ENCODE data around the gene NTM.

The NTM gene

GRCh38 chr11:131750692-131751091 is 380.3 kb downstream of the NTM start:
- no peak for DNase-seq

DNA sequence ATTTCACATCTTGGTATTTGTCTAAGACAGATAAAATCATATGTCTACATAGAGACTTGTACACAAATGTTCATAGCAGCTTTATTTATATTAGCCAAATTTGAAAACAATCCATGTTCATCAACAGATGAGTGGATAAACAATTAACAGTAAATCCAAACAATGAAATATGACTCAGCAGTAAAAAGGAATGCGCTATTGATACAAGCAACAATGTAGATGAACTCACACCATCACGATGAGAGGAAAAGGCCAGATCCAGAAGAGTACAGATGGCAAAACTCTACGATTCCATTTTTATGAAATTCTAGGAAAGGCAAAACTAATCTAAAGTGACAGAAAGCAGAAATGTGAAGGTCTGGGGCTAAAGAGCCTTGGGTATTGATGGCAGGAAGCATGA is 384.3 kb downstream of the NTM start:
- DNase-seq, result no peak

DNA sequence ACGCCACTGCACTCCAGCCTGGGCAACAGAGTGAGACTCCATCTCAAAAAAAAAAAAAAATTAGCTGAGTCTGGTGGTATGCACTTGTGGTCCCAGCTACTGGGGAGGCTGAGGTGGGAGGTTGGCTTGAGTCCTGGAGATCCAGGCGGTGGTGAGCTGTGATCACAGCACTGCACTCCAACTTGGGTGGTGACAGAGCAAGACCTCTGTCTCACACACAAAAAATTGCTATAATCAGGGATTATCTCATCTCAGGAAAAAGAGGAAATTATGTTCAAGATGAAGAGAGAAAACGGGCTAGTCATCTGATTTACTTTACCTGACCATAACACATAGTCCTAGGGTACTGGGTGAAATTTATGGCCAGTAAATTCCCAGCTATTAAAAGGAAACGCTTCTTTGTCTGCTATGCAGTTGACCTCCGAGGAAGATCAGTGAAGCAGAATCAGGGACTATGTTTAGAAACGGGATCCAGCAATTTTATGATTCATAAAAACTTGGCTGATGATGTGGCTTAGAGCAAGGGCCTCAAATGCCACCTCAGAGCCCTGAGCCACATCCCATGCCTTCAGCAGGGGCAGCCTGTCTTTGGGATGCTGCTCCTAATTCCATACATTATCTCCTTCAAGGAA is 386.2 kb downstream of the NTM start:
- no peak for DNase-seq

GRCh38 chr11:131758726-131759125 is 388.3 kb downstream of the NTM start:
- no peak for DNase-seq

DNA sequence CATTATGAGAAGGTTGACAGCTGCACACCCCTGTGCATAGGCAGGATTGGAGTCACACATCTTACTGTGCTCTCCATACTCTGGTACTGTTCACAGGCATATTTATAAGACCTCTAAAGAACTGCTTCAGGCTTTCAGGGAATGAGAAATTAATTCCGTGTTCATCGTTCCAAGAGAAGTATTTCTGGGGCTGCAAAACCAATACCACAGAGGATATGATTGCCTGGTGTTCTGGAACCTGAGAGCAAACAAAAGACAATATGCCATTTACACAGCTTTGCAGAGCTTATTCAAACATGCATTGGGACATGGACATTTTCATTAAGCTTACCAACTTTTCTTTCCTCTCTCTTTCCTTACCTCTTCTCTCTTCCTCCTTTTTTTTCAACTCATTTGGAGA is 388.7 kb downstream of the NTM start:
- DNase-seq, result no peak

DNA sequence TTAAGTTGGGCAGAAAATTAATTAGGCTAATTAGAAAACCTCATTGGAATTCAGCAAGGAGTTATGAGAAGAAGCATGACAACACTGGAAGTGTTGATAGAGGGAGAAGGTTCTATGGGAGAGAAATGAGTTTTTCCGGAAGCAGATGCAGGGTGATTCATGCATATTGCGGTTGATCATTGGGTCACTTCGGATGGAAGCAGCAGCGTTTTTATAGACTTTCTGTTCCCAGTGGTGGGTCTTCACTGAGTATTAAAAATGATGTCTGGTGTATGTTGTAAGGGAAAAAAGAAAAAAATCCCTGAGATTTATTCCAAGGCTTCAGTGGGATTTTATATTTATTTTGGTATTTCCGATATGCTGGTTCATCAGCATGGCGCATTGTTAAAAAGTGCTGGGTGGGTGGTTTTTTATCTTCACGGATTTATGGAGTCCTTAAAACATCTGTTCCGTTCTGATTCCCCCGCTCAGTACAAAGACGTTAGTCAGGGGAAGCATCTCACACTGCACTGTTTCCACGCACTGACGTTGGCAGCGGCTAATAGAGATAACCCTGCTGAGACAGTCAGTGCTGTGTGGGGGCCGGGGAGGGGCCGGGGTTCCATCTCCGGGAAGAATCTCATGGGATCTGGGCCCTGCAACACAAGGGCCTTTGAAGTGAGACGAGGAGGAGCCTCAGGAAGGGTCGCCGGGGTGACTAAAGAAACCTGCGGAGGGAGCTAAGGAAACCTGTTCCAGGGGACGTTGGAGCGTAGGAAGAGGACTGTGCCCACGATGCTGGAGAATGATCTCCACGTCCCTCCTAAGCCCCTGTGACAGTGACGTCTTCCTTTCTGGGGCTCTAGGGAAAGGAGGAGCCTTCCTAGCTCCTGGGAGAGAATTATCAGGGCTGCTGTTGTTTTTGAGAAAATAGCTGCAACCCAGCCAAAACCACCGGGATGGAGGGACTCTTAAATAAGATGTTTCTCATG is 390.0 kb downstream of the NTM start:
- no peak for DNase-seq

DNA sequence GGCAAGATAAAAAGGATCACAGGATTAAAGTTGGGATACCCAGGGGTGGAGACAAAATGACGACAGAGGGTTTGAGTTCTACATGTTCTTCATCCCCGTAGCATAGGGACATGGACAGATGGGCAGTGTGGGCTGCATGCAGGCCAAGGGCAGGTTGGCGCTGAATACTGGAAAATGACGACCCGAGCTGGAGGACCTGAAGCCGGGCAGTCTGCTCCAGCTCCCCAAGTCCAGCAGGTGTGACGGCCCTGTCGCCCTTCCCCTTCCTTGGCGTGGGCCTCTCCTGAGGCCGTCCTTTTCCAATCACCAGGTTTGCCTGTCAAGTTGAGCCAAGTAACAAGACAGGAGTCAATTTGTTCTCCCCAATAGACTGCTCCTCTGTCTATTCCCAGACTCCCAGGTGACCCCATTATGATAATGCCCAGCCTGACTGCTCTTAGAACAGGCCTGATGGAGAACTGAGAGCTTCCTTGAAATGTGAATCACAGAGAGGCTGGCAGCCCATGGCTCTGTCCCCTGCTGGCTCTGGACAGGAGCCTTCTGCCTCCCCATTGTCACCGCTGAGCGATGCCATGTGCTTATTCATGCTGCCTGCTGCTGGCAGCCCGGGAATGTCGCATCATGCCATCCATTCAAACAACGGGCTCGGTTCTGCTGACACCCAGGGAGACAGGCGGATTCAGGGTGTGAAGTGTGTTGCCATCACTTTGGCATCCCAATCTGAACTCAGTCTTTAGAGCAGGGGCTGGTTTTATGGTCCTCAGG is 392.1 kb downstream of the NTM start:
- no peak for DNase-seq

DNA sequence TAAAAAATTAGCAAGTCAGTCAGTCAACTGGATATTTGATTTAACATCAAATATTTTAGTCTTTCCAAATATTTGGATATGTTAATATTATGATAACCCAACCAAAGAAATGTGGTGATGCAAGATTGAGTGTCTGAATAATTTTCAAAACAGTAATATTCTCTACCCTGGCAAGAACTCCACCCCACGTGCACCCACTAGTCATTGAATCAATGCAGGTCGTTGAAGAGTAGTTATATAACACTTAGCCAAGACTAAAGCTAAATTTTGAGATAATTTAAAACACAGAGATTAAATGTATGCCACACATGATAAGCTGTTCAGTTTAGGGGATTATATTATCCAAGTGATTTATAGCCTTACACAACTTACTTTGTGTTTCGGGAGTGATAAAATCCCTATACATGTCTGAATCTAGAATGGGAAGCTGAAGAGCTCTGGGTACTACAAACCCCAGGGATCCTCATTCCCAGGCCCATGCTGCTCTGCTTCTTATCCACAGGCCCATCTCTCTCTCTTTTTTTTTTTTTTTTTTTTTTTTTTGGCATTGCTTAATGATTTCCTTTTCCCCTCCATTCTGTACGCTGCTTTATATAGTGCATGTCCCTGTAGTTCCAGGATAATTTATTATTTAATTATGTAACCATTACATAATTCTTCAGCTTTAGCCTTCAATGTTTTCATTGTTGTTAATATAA is 392.9 kb downstream of the NTM start:
- no peak for DNase-seq

- no peak for DNase-seq
These were observed 393.7 kb downstream of the NTM start for GRCh38 chr11:131764126-131764525.

- no peak for DNase-seq
These were observed 394.2 kb downstream of the NTM start for GRCh38 chr11:131764649-131765048.

DNA sequence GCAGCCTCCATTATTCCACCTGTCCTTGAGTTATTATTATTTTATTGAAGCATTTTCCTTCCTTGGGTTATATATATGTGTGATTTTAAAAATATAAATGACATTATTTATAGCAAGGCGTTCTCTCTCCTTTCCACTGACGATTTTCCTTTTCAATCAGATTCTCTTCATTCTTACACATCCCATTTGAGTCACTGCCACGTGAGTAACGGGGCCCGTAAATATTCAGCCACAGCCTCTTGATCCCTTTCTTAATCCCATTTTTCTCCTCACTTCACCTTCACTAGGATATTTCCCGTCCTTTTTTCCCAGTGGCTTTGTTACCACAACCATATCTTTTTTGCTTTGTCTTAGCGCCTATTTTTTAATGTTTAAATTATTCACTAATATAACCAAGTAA is 396.2 kb downstream of the NTM start:
- no peak for DNase-seq

- DNase-seq, result no peak
These were observed 397.0 kb downstream of the NTM start for GRCh38 chr11:131767421-131767820.

DNA sequence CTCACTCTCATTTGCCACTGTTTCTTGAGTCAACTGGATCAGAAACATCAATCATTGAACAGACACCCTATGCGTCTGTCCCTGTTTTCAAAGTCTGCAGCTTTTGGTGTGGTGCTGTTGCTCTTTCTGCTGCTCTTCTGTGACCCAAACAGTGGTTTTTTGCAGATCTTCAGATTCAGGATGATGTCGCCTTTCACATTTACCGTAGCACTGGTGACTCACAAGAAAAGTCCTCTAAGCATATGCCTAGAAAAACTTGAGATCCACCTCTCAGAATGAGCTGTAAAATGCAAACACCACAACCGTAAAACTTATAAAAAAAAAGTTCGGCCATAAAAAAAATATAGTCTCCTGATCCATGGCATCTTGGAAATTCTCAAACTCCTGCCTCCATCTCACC is 400.4 kb downstream of the NTM start:
- DNase-seq, result no peak

- DNase-seq, result no peak
These were observed 401.1 kb downstream of the NTM start for GRCh38 chr11:131771471-131771870.

- no peak for DNase-seq
These were observed 403.2 kb downstream of the NTM start for GRCh38 chr11:131773626-131774025.

- DNase-seq, result no peak
These were observed 405.8 kb downstream of the NTM start for GRCh38 chr11:131776211-131776610.

DNA sequence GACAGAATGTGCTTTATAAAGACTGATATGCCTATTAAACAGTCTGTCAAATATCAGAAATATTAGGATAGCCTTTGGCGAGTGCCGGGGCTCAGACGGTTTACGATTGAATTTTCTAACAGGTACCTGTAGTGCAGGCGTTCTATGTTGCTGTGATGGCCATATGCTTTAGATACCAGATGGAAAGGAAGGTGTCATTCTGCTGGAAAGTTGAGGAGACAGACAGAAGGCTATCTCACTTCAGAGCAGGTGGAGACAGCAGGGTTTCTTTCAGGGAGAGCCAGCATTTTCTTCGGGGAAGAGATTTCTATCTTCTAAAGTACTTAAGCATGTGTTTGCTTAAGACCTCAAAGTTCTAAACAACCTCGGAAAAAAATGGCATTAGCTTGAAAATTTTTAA is 415.4 kb downstream of the NTM start:
- no peak for DNase-seq

DNA sequence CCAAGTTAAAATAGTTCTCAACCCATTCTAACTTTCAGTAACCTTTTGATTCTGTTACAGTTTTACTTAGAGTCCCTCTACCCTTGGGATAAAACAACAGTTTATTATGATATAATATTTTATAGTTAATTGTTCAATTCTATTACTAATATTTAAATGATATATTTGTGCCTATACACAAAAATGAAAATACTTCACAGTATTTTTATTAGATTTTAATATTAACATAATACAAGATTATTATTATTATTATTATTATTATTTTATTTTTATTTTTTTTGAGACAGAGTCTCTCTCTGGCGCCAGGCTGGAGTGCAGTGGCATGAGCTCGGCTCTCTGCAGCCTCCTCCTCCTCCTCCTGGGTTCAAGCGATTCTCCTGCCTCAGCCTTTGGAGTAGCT is 416.7 kb downstream of the NTM start:
- no peak for DNase-seq

DNA sequence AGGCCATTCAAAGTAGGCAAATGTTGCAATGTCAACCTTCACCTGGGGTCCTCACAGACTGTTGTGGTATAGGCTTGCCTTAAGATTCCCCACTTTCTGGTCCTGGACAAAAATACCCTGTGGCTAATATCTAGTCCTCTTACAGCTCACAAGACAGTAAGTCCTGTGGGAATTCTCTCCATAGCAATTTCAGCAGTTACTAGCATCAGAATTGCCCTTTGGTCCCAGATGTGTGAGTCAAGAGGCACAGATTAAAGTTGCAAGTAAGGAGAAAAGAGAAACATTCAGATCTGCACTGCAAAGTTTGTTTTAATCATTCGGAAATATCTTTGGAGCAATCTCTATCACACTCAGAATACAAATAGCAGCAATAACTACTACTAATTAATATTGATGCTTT is 420.2 kb downstream of the NTM start:
- no peak for DNase-seq

- DNase-seq, result no peak
These were observed 421.8 kb downstream of the NTM start for GRCh38 chr11:131792243-131792642.

DNA sequence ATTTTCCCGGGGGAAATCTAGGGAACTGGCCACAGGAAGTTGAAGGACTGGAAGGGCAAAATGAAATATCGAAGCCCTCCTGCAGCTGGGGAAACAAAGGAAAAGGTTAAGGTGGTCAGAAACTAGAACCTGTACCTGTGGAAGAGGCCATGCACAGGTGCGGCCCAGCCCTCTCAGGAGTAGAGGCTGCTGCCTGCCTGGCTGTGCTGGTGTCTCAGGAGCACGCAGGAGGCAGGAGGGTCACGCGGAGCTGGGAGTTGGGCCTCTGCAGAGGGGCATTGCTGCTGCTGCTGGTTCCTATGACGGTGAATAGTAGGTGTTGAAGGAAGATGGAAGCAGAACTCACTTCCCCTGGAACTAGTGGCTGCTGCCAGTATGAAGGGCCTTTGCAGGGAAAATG is 425.7 kb downstream of the NTM start:
- DNase-seq, result no peak

DNA sequence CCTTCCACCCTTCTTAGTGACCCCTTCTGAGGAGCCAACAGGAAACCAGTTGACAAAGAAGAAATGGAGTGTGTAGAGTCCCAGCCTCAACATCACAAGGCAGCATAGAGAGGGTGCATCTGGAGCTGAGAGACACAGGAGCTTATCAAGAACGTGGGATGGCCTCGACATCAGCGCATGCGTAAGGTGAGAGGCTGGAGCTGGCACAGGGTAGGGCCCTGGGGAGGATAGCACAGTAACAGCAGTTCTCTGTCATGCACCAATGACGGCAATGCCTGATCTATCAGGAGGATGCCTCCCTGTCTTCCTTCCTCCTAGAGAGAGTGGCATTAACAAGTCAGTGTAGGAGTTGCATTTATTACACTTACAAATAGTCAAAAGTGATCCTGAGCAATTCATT is 426.1 kb downstream of the NTM start:
- no peak for DNase-seq

- no peak for DNase-seq
These were observed 430.0 kb downstream of the NTM start for GRCh38 chr11:131800452-131800851.

All from hematopoietic multipotent progenitor cell treated with erythropoietin and hydrocortisone succinate and interleukin-3 and kit ligand, for 4 days (in vitro differentiated cells).